ENCODE results near the gene SLC12A6.
A peak's percentile ranks its signal among the peaks of the same experiment; 100 is the strongest.
"Not testable (repeated sequence)": the region's sequence is repeated elsewhere in the genome, so short reads cannot be mapped to it uniquely, and the experiment has no call there.

The SLC12A6 gene

GRCh38 chr15:34355241-34355640 lies 17.7 kb upstream of the SLC12A6 start:
- DNase-seq: no peak

GRCh38 chr15:34354286-34354685 lies 16.7 kb upstream of the SLC12A6 start:
- no peak for DNase-seq

DNA sequence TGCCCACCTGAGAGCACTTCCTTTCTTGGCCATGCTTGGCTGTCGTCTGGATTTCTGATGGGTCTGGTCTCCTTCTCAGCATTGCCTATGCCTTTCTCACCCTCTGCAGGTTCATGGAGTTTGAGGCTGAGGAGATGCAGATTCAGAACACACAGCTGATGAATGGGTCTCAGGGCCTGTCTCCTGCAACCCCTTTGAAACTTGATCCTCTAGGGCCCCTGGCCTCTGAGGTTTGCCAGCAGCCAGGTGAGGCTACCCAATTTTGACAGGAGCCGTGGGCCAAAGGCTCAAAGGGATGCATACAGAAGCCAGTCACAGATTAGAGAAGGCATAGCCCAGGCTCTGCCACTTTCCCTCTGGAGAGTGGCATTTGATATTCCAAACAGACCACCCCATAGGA lies 16.0 kb upstream of the SLC12A6 start:
- DNase-seq: no peak

GRCh38 chr15:34352996-34353395 lies 15.4 kb upstream of the SLC12A6 start:
- not testable (repeated sequence) for DNase-seq

DNA sequence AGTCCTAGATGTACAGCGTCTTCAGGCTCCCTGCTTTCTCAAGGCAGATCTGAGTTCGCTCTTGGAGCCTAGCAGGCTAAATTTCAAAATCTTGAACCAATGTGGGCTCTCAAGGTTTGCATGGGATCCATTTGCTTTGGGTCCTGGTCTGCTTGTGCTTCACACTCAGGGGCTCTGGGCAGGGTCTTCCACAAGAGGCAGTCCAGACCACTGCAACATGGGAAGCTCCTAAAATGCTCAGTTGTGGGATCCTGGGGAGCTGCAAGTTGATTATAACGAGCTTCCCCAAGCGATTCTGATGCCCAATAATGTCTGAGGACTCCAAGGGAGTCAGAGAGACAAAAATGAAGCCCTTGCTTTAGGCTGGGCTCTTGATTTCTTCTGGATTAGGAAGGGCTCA lies 12.2 kb upstream of the SLC12A6 start:
- no peak for DNase-seq

GRCh38 chr15:34348735-34349300 lies 11.2 kb upstream of the SLC12A6 start:
- no peak for DNase-seq

DNA sequence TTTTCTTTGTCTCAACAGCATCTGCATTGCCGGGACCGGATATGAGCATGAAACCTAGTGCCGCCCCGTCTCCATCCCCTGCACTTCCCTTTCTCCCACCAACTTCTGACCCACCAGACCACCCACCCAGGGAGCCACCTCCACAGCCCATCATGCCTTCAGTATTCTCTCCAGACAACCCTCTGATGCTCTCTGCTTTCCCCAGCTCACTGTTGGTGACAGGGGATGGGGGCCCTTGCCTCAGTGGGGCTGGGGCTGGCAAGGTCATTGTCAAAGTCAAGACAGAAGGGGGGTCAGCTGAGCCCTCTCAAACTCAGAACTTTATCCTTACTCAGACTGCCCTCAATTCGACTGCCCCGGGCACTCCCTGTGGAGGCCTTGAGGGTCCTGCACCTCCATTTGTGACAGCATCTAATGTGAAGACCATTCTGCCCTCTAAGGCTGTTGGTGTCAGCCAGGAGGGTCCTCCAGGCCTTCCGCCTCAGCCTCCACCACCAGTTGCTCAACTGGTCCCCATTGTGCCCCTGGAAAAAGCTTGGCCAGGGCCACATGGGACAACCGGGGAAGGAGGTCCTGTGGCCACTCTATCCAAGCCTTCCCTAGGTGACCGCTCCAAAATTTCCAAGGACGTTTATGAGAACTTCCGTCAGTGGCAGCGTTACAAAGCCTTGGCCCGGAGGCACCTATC lies 10.5 kb upstream of the SLC12A6 start:
- no peak for DNase-seq

- peak; percentile 96 for DNase-seq
Measured at GRCh38 chr15:34342737-34343575, 5.4 kb upstream of the SLC12A6 start, which contains the start of the genes NOP10 and NUTM1. Gene NOP10 (minus strand): TSS chr15:34343136. CDS start chr15:34343073, 63 bp downstream. Gene NUTM1 (plus strand): TSS chr15:34343315. CDS start chr15:34343697, 382 bp downstream.

DNA sequence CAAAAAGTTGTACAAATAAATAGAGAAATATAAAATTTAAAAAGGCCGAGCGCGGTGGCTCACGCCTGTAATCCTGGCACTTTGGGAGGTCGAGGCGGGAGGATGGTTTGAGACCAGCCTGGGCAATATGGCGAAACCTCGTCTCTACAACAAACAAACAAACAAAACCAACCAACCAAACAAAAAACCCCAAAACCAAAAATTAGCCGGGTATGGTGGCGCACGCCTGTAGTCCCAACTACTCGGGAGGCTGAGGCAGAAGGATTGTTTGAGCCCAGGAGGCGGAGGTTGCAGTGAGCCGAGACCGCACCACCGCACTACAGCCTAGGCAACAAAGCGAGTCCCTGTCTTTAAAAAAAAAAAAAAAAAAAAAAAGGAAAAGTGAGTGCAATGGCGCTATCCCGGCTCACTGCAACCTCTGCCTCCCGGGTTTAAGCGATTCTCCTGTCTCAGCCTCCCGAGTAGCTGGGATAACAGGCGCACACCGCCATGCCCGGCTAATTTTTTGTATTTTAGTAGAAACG lies 4.7 kb upstream of the SLC12A6 start:
- peak; percentile 25 for DNase-seq

DNA sequence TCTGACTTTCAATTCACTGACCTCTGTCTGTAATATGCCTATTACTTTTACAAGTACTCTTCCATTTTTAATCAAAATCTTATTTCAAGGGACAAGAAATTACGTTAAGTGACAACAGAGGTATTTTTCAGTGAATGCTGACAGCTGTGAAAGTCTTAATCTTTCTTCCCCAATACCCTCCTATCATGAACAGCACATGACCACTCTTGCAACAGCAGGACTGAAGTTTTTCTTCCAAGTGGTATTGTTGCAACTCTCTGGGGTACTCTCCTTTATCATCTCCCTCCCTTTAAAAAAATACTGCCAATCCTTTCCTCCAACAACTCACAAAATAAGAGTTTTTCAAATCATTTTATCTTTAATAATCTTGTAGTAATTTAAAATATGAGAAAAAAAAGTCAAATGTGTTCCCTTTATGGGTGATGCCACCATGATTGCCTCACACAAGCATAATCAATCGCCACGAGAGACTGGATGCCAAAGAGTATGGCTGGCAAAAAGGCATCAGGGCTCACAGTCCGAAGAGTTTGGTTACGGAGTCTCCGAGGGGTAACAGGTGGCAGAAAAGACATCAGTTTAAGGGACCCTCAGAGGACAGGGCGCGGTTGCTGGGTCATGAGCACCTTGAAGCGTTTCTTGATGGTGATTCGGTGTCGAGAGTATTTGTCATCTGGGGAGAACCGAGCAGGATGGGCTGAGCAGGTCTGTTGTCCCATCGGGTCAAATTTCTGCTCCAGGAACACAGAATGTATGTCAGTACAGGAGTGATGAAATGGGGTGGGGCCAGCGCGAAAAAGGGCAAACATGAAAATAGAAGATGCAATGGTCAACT lies 4.0 kb upstream of the SLC12A6 start:
- no peak for DNase-seq

- no peak for DNase-seq
Measured at GRCh38 chr15:34339946-34340345, 2.4 kb upstream of the SLC12A6 start.

DNA sequence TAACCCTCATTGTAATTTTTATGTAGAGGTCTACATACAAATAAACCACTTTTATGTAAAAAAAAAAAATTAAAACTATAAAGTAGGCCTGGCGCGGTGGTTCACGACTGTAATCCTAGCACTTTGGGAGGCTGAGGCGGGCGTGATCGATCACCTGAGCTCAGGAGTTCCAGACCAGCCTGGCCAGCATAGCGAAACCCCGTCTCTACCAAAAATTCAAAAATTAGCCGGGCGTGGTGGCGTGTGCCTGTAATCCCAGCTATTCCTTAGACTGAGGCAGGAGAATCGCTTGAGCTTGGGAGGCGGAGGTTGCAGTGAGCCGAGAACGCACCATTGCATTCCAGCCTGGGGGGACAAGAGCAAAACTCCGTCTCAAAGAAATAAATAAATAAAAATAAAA lies 766 bp upstream of the SLC12A6 start:
- no peak for DNase-seq

- peak; percentile 58 for DNase-seq
Measured at GRCh38 chr15:34336991-34337556, 507 bp downstream of the SLC12A6 start.

- peak; percentile 17 for DNase-seq
Measured at GRCh38 chr15:34336231-34336990, 1.2 kb downstream of the SLC12A6 start.

- DNase-seq: peak; percentile 18
Measured at GRCh38 chr15:34335176-34336032, 2.2 kb downstream of the SLC12A6 start.

DNA sequence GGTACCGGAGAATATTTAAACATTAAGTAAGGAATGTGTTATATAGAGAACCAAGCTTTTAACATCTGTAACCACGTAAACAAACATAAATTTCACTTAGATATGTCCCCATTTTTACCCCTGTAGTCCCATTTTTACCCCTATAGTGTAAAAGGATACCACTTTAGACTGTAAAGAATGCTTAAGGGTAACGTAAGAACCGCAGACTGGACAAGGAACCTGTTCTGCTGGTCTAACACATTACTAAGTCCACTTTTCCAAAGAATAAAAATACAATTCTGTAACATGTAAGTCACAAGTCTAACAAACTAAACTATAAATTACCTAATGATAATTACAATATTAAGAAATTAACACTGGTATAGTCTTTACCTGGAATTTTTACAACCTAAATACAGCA lies 2.9 kb downstream of the SLC12A6 start:
- no peak for DNase-seq

DNA sequence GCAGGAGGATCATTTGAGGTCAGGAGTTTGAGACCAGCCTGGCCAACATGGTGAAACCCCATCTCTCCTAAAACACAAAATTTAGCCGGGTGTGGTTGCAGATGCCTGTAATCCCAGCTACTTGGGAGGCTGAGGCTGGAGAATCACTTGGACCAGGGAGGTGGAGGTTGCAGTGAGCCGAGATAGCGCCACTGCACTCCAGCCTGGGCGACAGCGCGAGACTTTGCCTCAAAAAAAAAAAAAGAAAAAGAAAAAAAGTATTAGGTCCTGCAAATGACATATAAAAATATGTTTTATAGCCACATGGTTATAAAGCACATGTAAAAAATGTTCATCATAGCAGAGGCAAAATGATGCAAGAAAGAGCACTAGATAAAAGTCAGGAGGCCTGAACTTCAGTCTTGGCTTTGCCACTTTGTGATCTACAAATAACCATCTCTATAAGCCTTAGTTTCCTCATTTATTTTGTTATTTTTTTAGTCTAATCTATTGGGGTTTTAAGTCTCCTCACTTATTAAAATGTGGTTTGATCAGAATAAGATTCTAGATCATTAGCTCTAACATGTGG lies 4.9 kb downstream of the SLC12A6 start:
- DNase-seq: no peak

DNA sequence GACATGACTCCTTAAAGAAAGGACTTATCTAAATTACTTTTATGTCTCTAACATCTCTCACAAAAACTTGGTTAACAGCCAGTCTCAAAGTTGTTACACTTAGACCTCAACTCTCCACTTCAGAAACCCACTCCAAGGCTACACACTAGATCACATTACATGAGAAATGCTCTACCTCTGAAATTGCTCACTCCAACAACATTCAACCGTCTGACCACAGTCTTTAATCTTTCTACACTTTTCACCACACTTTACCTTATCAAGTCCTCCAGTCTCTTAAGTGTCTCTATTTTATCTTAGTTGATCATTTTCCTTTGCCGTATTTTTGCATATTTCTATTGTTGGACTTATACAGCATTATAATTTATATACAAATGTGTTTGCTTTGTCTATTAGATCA lies 5.8 kb downstream of the SLC12A6 start:
- no peak for DNase-seq

DNA sequence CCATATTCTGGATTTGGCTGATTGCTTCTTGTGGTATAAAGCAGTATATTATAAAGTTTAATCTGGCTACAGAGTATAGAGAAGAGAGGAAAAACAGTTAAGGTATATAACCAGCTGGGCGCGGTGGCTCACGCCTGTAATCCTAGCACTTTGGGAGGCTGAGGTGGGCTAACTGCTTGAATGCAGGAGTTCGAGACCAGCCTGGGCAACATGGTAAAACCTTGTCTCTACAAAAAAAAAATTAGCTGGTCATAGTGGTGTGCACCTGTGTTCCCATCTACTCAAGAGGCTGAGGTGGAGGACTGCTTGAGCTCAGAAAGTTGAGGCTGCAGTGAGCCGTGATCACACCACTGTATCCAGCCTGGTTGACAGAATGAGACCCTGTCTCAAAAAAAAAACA lies 7.3 kb downstream of the SLC12A6 start:
- DNase-seq: no peak

- DNase-seq: no peak
Measured at GRCh38 chr15:34329006-34329405, 8.6 kb downstream of the SLC12A6 start.
